Activated naive CD4-positive, alpha-beta T cell treated with anti-CD3 and anti-CD28 coated beads for 36 hours (primary cell): ENCODE data around the gene PPP4R4. TPM values are rescaled to one million over a fixed set of nuclear protein-coding genes. Genes with fewer than 3 reads are reported as not detected.
"Not testable (repeated sequence)": the region's sequence is repeated elsewhere in the genome, so short reads cannot be mapped to it uniquely, and the experiment has no call there.

Experiments used
- CTCF ChIA-PET: fragments of 350-600 bp; sonication (Branson Sonifier 250); formaldehyde crosslinking; loops from one replicate; lab custom pipeline; 2021; ENCODE audit warnings: antibody characterized with exemption; lab: Charles Lee
- DNase-seq: peaks from one replicate; pipeline ENCODE4 v3.0.0-alpha.2; 2020
- H3K27ac Mint-ChIP-seq: one replicate; pipeline ENCODE4 v1.8.0; 2021; ENCODE audit warnings: mild to moderate bottlenecking, mixed read lengths
- H3K27me3 Mint-ChIP-seq: one replicate; pipeline ENCODE4 v1.8.0; 2021; ENCODE audit warnings: low read depth, mixed read lengths
- H3K36me3 Mint-ChIP-seq: one replicate; pipeline ENCODE4 v1.8.0; 2021; ENCODE audit warnings: low read depth, mixed read lengths
- H3K4me1 Mint-ChIP-seq: one replicate; pipeline ENCODE4 v1.8.0; 2021; ENCODE audit warnings: low read depth, mixed read lengths
- H3K4me3 Mint-ChIP-seq: one replicate; pipeline ENCODE4 v1.8.0; 2021; ENCODE audit warnings: mild to moderate bottlenecking, moderate library complexity, mixed read lengths
- H3K9me3 Mint-ChIP-seq: one replicate; pipeline ENCODE4 v1.8.0; 2021; ENCODE audit warnings: mixed read lengths
- intact Hi-C: fragments of 100-400 bp; cut with micrococcal nuclease; formaldehyde crosslinking; loops from one replicate; pipeline ENCODE4 v1.15.1; 2023
- total RNA-seq, 2 experiments: library from RNA; stranded (reverse); gene quantifications; one replicate each; pipeline ENCODE4 v1.2.3, GENCODE V29; 2021

Gene PPP4R4
- total RNA-seq, 2 experiments from 2014 or later = 13.2 to 13.9 TPM

GRCh38 chr14:94192536-94192935, 18.4 kb downstream of the PPP4R4 start:
- CTCF ChIA-PET = no interaction called here
- Mint-ChIP-seq H3K27me3 (peaks cover 11% of the 10 kb centered on the region), H3K4me3 (no peak overlapping the region), H3K9me3 (peaks cover 5% of the 10 kb centered on the region), H3K36me3 (peaks cover 3% of the 10 kb centered on the region), H3K27ac (no peak overlapping the region), H3K4me1 (no peaks in the 10 kb centered on the region)
- no peak for DNase-seq
- intact Hi-C loops = no loop called here

- no peak overlapping the region for H3K4me3 Mint-ChIP-seq
- intact Hi-C loops = no loop called here
- peaks cover 4% of the 10 kb centered on the region for H3K36me3 Mint-ChIP-seq
- H3K27ac Mint-ChIP-seq = no peak overlapping the region
- CTCF ChIA-PET = interaction anchor here (0.8 to 1.3 kb wide), 2 partner anchors 57 to 62 kb away, joined by 3 read pairs; no protein-coding TSS in a partner anchor
- DNase-seq = no peak
- H3K9me3 Mint-ChIP-seq = peaks cover 6% of the 10 kb centered on the region
- peaks cover 11% of the 10 kb centered on the region for H3K27me3 Mint-ChIP-seq
- no peaks in the 10 kb centered on the region for H3K4me1 Mint-ChIP-seq
These were observed 19.7 kb downstream of the PPP4R4 start for GRCh38 chr14:94193776-94194175.

- peaks cover 9% of the 10 kb centered on the region for H3K27me3 Mint-ChIP-seq
- no peak overlapping the region for H3K27ac Mint-ChIP-seq
- CTCF ChIA-PET = no interaction called here
- H3K36me3 Mint-ChIP-seq = peaks cover 9% of the 10 kb centered on the region
- no peak for DNase-seq
- peaks cover 14% of the 10 kb centered on the region for H3K9me3 Mint-ChIP-seq
- intact Hi-C loops = no loop called here
- no peaks in the 10 kb centered on the region for H3K4me1 Mint-ChIP-seq
- H3K4me3 Mint-ChIP-seq = no peak overlapping the region
These were observed 21.9 kb downstream of the PPP4R4 start for GRCh38 chr14:94196057-94196456.

- DNase-seq = no peak
- Mint-ChIP-seq H3K27ac (no peak overlapping the region), H3K36me3 (peaks cover 4% of the 10 kb centered on the region), H3K27me3 (peaks cover 9% of the 10 kb centered on the region), H3K4me1 (peaks cover 3% of the 10 kb centered on the region), H3K4me3 (no peak overlapping the region), H3K9me3 (peaks cover 8% of the 10 kb centered on the region)
- CTCF ChIA-PET = no interaction called here
- intact Hi-C loops = no loop called here
These were observed 29.5 kb downstream of the PPP4R4 start for GRCh38 chr14:94203473-94204210.

GRCh38 chr14:94213021-94213420, 38.9 kb downstream of the PPP4R4 start:
- no peak overlapping the region for H3K27ac Mint-ChIP-seq
- peaks cover 7% of the 10 kb centered on the region for H3K36me3 Mint-ChIP-seq
- no peak for DNase-seq
- no peaks in the 10 kb centered on the region for H3K4me1 Mint-ChIP-seq
- CTCF ChIA-PET = no interaction called here
- peaks cover 6% of the 10 kb centered on the region for H3K27me3 Mint-ChIP-seq
- intact Hi-C loops = no loop called here
- H3K9me3 Mint-ChIP-seq = peaks cover 6% of the 10 kb centered on the region
- H3K4me3 Mint-ChIP-seq = no peak overlapping the region

DNA sequence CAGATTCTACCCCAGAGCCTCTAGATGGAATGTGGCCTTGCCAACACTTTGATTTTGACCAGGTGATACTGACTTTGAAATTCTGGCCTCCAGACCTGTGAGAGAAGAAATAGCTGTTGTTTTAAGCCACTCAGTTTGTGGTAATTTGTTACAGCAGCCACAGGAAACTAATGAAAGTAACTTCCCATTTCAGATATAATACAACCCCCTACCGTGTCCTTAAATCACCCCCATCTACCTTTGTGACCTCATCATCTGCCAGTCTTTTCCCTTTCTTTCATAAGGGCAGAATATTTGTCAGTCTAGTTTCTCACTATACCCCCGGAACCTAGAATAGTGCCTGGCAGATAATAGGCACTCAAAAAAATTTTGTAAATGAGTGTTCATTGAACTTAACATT, 39.6 kb downstream of the PPP4R4 start:
- no peak for DNase-seq
- H3K27me3 Mint-ChIP-seq = peaks cover 6% of the 10 kb centered on the region
- H3K27ac Mint-ChIP-seq = no peak overlapping the region
- no peak overlapping the region for H3K4me3 Mint-ChIP-seq
- H3K4me1 Mint-ChIP-seq = no peaks in the 10 kb centered on the region
- H3K9me3 Mint-ChIP-seq = peaks cover 6% of the 10 kb centered on the region
- CTCF ChIA-PET = no interaction called here
- H3K36me3 Mint-ChIP-seq = peaks cover 7% of the 10 kb centered on the region
- intact Hi-C loops = no loop called here

- Mint-ChIP-seq H3K4me3 (no peak overlapping the region), H3K9me3 (peaks cover 13% of the 10 kb centered on the region), H3K36me3 (peaks cover 16% of the 10 kb centered on the region), H3K27ac (no peak overlapping the region), H3K4me1 (no peaks in the 10 kb centered on the region), H3K27me3 (peaks cover 5% of the 10 kb centered on the region)
- CTCF ChIA-PET = no interaction called here
- no peak for DNase-seq
- intact Hi-C loops = no loop called here
These were observed 43.0 kb downstream of the PPP4R4 start for GRCh38 chr14:94217116-94217515.

- H3K9me3 Mint-ChIP-seq, H3K4me1 Mint-ChIP-seq, H3K27ac Mint-ChIP-seq, DNase-seq, H3K4me3 Mint-ChIP-seq, H3K27me3 Mint-ChIP-seq, intact Hi-C loops: not testable (repeated sequence)
- CTCF ChIA-PET = interaction anchor here (0.8 kb wide), 1 partner anchor 305 kb away, joined by 5 read pairs; no protein-coding TSS in a partner anchor
- H3K36me3 Mint-ChIP-seq = peaks cover 13% of the 10 kb centered on the region
These were observed 44.2 kb downstream of the PPP4R4 start for GRCh38 chr14:94218198-94218886.

- intact Hi-C loops = no loop called here
- H3K27me3 Mint-ChIP-seq = no peaks in the 10 kb centered on the region
- H3K36me3 Mint-ChIP-seq = peaks cover 11% of the 10 kb centered on the region
- CTCF ChIA-PET = no interaction called here
- DNase-seq = no peak
- peaks cover 7% of the 10 kb centered on the region for H3K9me3 Mint-ChIP-seq
- no peaks in the 10 kb centered on the region for H3K4me1 Mint-ChIP-seq
- H3K4me3 Mint-ChIP-seq = no peak overlapping the region
- no peak overlapping the region for H3K27ac Mint-ChIP-seq
These were observed 49.9 kb downstream of the PPP4R4 start for GRCh38 chr14:94224040-94224439.

GRCh38 chr14:94225460-94226378, 51.6 kb downstream of the PPP4R4 start:
- no peak for DNase-seq
- intact Hi-C loops = no loop called here
- CTCF ChIA-PET = no interaction called here
- no peak overlapping the region for H3K4me3 Mint-ChIP-seq
- H3K36me3 Mint-ChIP-seq = peaks cover 10% of the 10 kb centered on the region
- no peaks in the 10 kb centered on the region for H3K4me1 Mint-ChIP-seq
- H3K27me3 Mint-ChIP-seq = no peaks in the 10 kb centered on the region
- H3K9me3 Mint-ChIP-seq = peaks cover 7% of the 10 kb centered on the region
- H3K27ac Mint-ChIP-seq = no peak overlapping the region

DNA sequence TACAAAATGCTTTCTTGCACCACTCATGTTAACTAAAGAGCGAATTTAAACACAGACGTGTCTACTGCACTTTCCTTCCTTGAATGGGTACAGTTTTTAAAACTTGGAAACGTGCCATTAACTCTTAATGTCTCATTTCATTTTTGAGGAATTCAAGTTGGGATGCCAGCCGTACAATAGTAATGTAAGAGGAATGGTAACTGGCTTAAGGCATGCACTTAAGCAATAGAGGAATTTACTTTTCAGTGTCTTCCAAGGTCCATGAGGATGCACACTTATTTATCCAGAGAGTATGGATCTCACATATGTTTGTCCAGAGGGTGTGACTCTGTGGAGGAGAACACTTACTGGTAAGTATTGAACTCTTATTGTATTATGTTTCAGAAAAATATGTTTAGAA, 52.9 kb downstream of the PPP4R4 start:
- peaks cover 3% of the 10 kb centered on the region for H3K36me3 Mint-ChIP-seq
- CTCF ChIA-PET = no interaction called here
- intact Hi-C loops = no loop called here
- H3K9me3 Mint-ChIP-seq = no peaks in the 10 kb centered on the region
- no peak overlapping the region for H3K4me3 Mint-ChIP-seq
- no peak overlapping the region for H3K27ac Mint-ChIP-seq
- no peaks in the 10 kb centered on the region for H3K27me3 Mint-ChIP-seq
- no peak for DNase-seq
- H3K4me1 Mint-ChIP-seq = no peaks in the 10 kb centered on the region

- Mint-ChIP-seq H3K4me1 (peaks cover 10% of the 10 kb centered on the region), H3K4me3 (no peak overlapping the region), H3K27me3 (no peaks in the 10 kb centered on the region), H3K9me3 (no peaks in the 10 kb centered on the region), H3K36me3 (peaks cover 10% of the 10 kb centered on the region), H3K27ac (no peak overlapping the region)
- no peak for DNase-seq
- CTCF ChIA-PET = no interaction called here
- intact Hi-C loops = no loop called here
These were observed 62.9 kb downstream of the PPP4R4 start for GRCh38 chr14:94237046-94237445.
